Measurements from ENCODE around the gene RBP4.

Gene RBP4

GRCh38 chr10:93565446-93565845 lies 35.6 kb downstream of the RBP4 start:
- no peak for TF ChIP-seq MAX (IDR thresholded peaks at IDR 0.05; ENCODE audit: low read depth, low read length)
- peak; percentile 59 for DNase-seq (ENCODE audit: low read depth)
- no peak overlapping the region for H3K4me3 ChIP-seq (ENCODE audit: low read depth, low read length)

GRCh38 chr10:93560541-93560940 lies 40.5 kb downstream of the RBP4 start:
- DNase-seq (ENCODE audit: low read depth) = no peak
- H3K4me3 ChIP-seq (ENCODE audit: low read depth, low read length) = no peak overlapping the region
- no peak for TF ChIP-seq POLR2A (IDR thresholded peaks at IDR 0.05; ENCODE audit: extremely low read depth, insufficient read length)
- TF ChIP-seq MYC (IDR thresholded peaks at IDR 0.05; ENCODE audit: low read depth, low read length) = no peak
- TF ChIP-seq CTCF (IDR thresholded peaks at IDR 0.05; ENCODE audit: low read depth, low read length) = no peak
- TF ChIP-seq MAX (IDR thresholded peaks at IDR 0.05; ENCODE audit: low read depth, low read length) = no peak

GRCh38 chr10:93559490-93559889 lies 41.5 kb downstream of the RBP4 start:
- DNase-seq (ENCODE audit: low read depth) = no peak
- no peak for TF ChIP-seq POLR2A (IDR thresholded peaks at IDR 0.05; ENCODE audit: extremely low read depth, insufficient read length)
- no peak for TF ChIP-seq MYC (IDR thresholded peaks at IDR 0.05; ENCODE audit: low read depth, low read length)
- no peak for TF ChIP-seq CTCF (IDR thresholded peaks at IDR 0.05; ENCODE audit: low read depth, low read length)
- no peak for TF ChIP-seq MAX (IDR thresholded peaks at IDR 0.05; ENCODE audit: low read depth, low read length)
- H3K4me3 ChIP-seq (ENCODE audit: low read depth, low read length) = no peak overlapping the region

- no peak overlapping the region for H3K4me3 ChIP-seq (ENCODE audit: low read depth, low read length)
- peak; percentile 91 for DNase-seq (ENCODE audit: low read depth)
- TF ChIP-seq MAX (IDR thresholded peaks at IDR 0.05; ENCODE audit: low read depth, low read length) (no peak; the same call in 1 of the 2 replicates), CTCF (IDR thresholded peaks at IDR 0.05; ENCODE audit: low read depth, low read length) (peak; percentile 90)
These were observed 46.1 kb downstream of the RBP4 start for GRCh38 chr10:93554760-93555432.

- DNase-seq (ENCODE audit: low read depth) = no peak
- TF ChIP-seq MAX (IDR thresholded peaks at IDR 0.05; ENCODE audit: low read depth, low read length) = no peak
- no peak overlapping the region for H3K4me3 ChIP-seq (ENCODE audit: low read depth, low read length)
These were observed 46.7 kb downstream of the RBP4 start for GRCh38 chr10:93554316-93554663.

GRCh38 chr10:93553482-93554315 lies 47.3 kb downstream of the RBP4 start:
- H3K4me3 ChIP-seq (ENCODE audit: low read depth, low read length) = no peak overlapping the region
- DNase-seq (ENCODE audit: low read depth) = no peak
- TF ChIP-seq MYC (IDR thresholded peaks at IDR 0.05; ENCODE audit: low read depth, low read length) = no peak
- no peak for TF ChIP-seq CTCF (IDR thresholded peaks at IDR 0.05; ENCODE audit: low read depth, low read length)
- TF ChIP-seq MAX (IDR thresholded peaks at IDR 0.05; ENCODE audit: low read depth, low read length) = no peak
- TF ChIP-seq POLR2A (IDR thresholded peaks at IDR 0.05; ENCODE audit: extremely low read depth, insufficient read length) = no peak
